Measurements from ENCODE around the gene TPCN2.
"Not testable (repeated sequence)": the region's sequence is repeated elsewhere in the genome, so short reads cannot be mapped to it uniquely, and the experiment has no call there.

TPCN2 gene

GRCh38 chr11:69140161-69140560 is 91.4 kb downstream of the TPCN2 start:
- H3K27me3 ChIP-seq (replicated peaks in 2 of 5; ENCODE audit: control insufficient read depth in 4 of 5, insufficient read depth in 5 of 5, low read length in 4 of 5); H3K4me1 ChIP-seq (ENCODE audit: control extremely low read depth in 1 of 4, control insufficient read depth in 4 of 4, insufficient read depth in 4 of 4, low read length in 3 of 4); H3K4me3 ChIP-seq (ENCODE audit: control insufficient read depth in 1 of 7, extremely low read depth in 1 of 7, insufficient read depth in 4 of 7, low read depth in 2 of 7, low read length in 6 of 7); DNase-seq; H3K36me3 ChIP-seq (ENCODE audit: control insufficient read depth in 4 of 4, insufficient read depth in 4 of 4, low read length in 3 of 4); H3K9me3 ChIP-seq (ENCODE audit: control extremely low read depth in 1 of 5, control insufficient read depth in 4 of 5, insufficient read depth in 2 of 5, low read depth in 1 of 5, low read length in 4 of 5); H3K27ac ChIP-seq (ENCODE audit: insufficient read depth in 1 of 2, low read depth in 1 of 2, low read length in 2 of 2, poor library complexity in 1 of 2, severe bottlenecking in 2 of 2); POLR2A ChIA-PET; CTCF ChIA-PET: not testable (repeated sequence)
- 94% methylated on average over 2 of the region's 7 CpGs for WGBS (ENCODE audit: insufficient coverage)

- Histone ChIP-seq H3K4me3 (ENCODE audit: control insufficient read depth in 1 of 7, extremely low read depth in 1 of 7, insufficient read depth in 4 of 7, low read depth in 2 of 7, low read length in 6 of 7) (no peak overlapping the region), H3K27ac (ENCODE audit: insufficient read depth in 1 of 2, low read depth in 1 of 2, low read length in 2 of 2, poor library complexity in 1 of 2, severe bottlenecking in 2 of 2) (no peak overlapping the region), H3K27me3 (replicated peaks in 2 of 5; ENCODE audit: control insufficient read depth in 4 of 5, insufficient read depth in 5 of 5, low read length in 4 of 5) (no peaks in the 10 kb centered on the region), H3K4me1 (ENCODE audit: control extremely low read depth in 1 of 4, control insufficient read depth in 4 of 4, insufficient read depth in 4 of 4, low read length in 3 of 4) (no peaks in the 10 kb centered on the region), H3K9me3 (ENCODE audit: control extremely low read depth in 1 of 5, control insufficient read depth in 4 of 5, insufficient read depth in 2 of 5, low read depth in 1 of 5, low read length in 4 of 5) (peaks cover 0 to 6% (median 3%) of the 10 kb centered on the region in 5 experiments), H3K36me3 (ENCODE audit: control insufficient read depth in 4 of 4, insufficient read depth in 4 of 4, low read length in 3 of 4) (no peaks in the 10 kb centered on the region)
- CTCF ChIA-PET: no interaction called here
- 93% methylated on average over 5 of the region's 5 CpGs for WGBS (ENCODE audit: insufficient coverage)
- POLR2A ChIA-PET: no interaction called here
- DNase-seq: no peak
Measured at GRCh38 chr11:69140635-69141034, 91.9 kb downstream of the TPCN2 start.

- H3K9me3 ChIP-seq (ENCODE audit: control extremely low read depth in 1 of 5, control insufficient read depth in 4 of 5, insufficient read depth in 2 of 5, low read depth in 1 of 5, low read length in 4 of 5): peaks cover 3 to 16% (median 7%) of the 10 kb centered on the region in 5 experiments
- no peaks in the 10 kb centered on the region for H3K36me3 ChIP-seq (ENCODE audit: control insufficient read depth in 4 of 4, insufficient read depth in 4 of 4, low read length in 3 of 4)
- no peaks in the 10 kb centered on the region for H3K4me1 ChIP-seq (ENCODE audit: control extremely low read depth in 1 of 4, control insufficient read depth in 4 of 4, insufficient read depth in 4 of 4, low read length in 3 of 4)
- peak; percentile 14 to 85 (median 82) for DNase-seq
- no peak overlapping the region for H3K27ac ChIP-seq (ENCODE audit: insufficient read depth in 1 of 2, low read depth in 1 of 2, low read length in 2 of 2, poor library complexity in 1 of 2, severe bottlenecking in 2 of 2)
- CTCF ChIA-PET: no interaction called here
- WGBS (ENCODE audit: insufficient coverage): 29% methylated on average over 4 of the region's 8 CpGs
- H3K27me3 ChIP-seq (replicated peaks in 2 of 5; ENCODE audit: control insufficient read depth in 4 of 5, insufficient read depth in 5 of 5, low read length in 4 of 5): no peaks in the 10 kb centered on the region
- no peak overlapping the region for H3K4me3 ChIP-seq (ENCODE audit: control insufficient read depth in 1 of 7, extremely low read depth in 1 of 7, insufficient read depth in 4 of 7, low read depth in 2 of 7, low read length in 6 of 7)
- POLR2A ChIA-PET: no interaction called here
Measured at GRCh38 chr11:69141742-69142141, 93.0 kb downstream of the TPCN2 start.

- peak in 2 of 3 donors; percentile 15 to 20 for DNase-seq
- H3K27me3 ChIP-seq (replicated peaks in 2 of 5; ENCODE audit: control insufficient read depth in 4 of 5, insufficient read depth in 5 of 5, low read length in 4 of 5): no peaks in the 10 kb centered on the region
- WGBS (ENCODE audit: insufficient coverage): 100% methylated on average over 1 of the region's 2 CpGs
- H3K27ac ChIP-seq (ENCODE audit: insufficient read depth in 1 of 2, low read depth in 1 of 2, low read length in 2 of 2, poor library complexity in 1 of 2, severe bottlenecking in 2 of 2): no peak overlapping the region
- H3K4me3 ChIP-seq (ENCODE audit: control insufficient read depth in 1 of 7, extremely low read depth in 1 of 7, insufficient read depth in 4 of 7, low read depth in 2 of 7, low read length in 6 of 7): no peak overlapping the region
- ChIA-PET CTCF (interaction anchor here (0.5 kb wide), 1 partner anchor 116 kb away, joined by 3 read pairs; no protein-coding TSS in a partner anchor), POLR2A (no interaction called here)
- no peaks in the 10 kb centered on the region for H3K4me1 ChIP-seq (ENCODE audit: control extremely low read depth in 1 of 4, control insufficient read depth in 4 of 4, insufficient read depth in 4 of 4, low read length in 3 of 4)
- no peaks in the 10 kb centered on the region for H3K36me3 ChIP-seq (ENCODE audit: control insufficient read depth in 4 of 4, insufficient read depth in 4 of 4, low read length in 3 of 4)
- H3K9me3 ChIP-seq (ENCODE audit: control extremely low read depth in 1 of 5, control insufficient read depth in 4 of 5, insufficient read depth in 2 of 5, low read depth in 1 of 5, low read length in 4 of 5): peaks cover 3 to 23% (median 13%) of the 10 kb centered on the region in 5 experiments
Measured at GRCh38 chr11:69142895-69143294, 94.2 kb downstream of the TPCN2 start.

- POLR2A ChIA-PET: no interaction called here
- Histone ChIP-seq H3K27me3 (replicated peaks in 2 of 5; ENCODE audit: control insufficient read depth in 4 of 5, insufficient read depth in 5 of 5, low read length in 4 of 5) (no peaks in the 10 kb centered on the region), H3K27ac (ENCODE audit: insufficient read depth in 1 of 2, low read depth in 1 of 2, low read length in 2 of 2, poor library complexity in 1 of 2, severe bottlenecking in 2 of 2) (no peak overlapping the region), H3K9me3 (ENCODE audit: control extremely low read depth in 1 of 5, control insufficient read depth in 4 of 5, insufficient read depth in 2 of 5, low read depth in 1 of 5, low read length in 4 of 5) (peaks cover 3 to 23% (median 16%) of the 10 kb centered on the region in 5 experiments), H3K4me1 (ENCODE audit: control extremely low read depth in 1 of 4, control insufficient read depth in 4 of 4, insufficient read depth in 4 of 4, low read length in 3 of 4) (no peaks in the 10 kb centered on the region), H3K36me3 (ENCODE audit: control insufficient read depth in 4 of 4, insufficient read depth in 4 of 4, low read length in 3 of 4) (no peaks in the 10 kb centered on the region), H3K4me3 (ENCODE audit: control insufficient read depth in 1 of 7, extremely low read depth in 1 of 7, insufficient read depth in 4 of 7, low read depth in 2 of 7, low read length in 6 of 7) (no peak overlapping the region)
- CTCF ChIA-PET: interaction anchor here (1.6 kb wide), 1 partner anchor 13 kb away, joined by 4 read pairs; no protein-coding TSS in a partner anchor
- no peak for DNase-seq
- WGBS (ENCODE audit: insufficient coverage): 89% methylated on average over 6 of the region's 7 CpGs
Measured at GRCh38 chr11:69144316-69145049, 95.8 kb downstream of the TPCN2 start.

- H3K27ac ChIP-seq (ENCODE audit: insufficient read depth in 1 of 2, low read depth in 1 of 2, low read length in 2 of 2, poor library complexity in 1 of 2, severe bottlenecking in 2 of 2): no peak overlapping the region
- DNase-seq: no peak
- H3K4me1 ChIP-seq (ENCODE audit: control extremely low read depth in 1 of 4, control insufficient read depth in 4 of 4, insufficient read depth in 4 of 4, low read length in 3 of 4): no peaks in the 10 kb centered on the region
- 90% methylated on average over 2 of the region's 4 CpGs for WGBS (ENCODE audit: insufficient coverage)
- ChIA-PET POLR2A (no interaction called here), CTCF (interaction anchor here (0.7 to 1.6 kb wide), 3 partner anchors 13 to 483 kb away, joined by 3 to 4 read pairs (median 3); no protein-coding TSS in a partner anchor)
- H3K4me3 ChIP-seq (ENCODE audit: control insufficient read depth in 1 of 7, extremely low read depth in 1 of 7, insufficient read depth in 4 of 7, low read depth in 2 of 7, low read length in 6 of 7): no peak overlapping the region
- no peaks in the 10 kb centered on the region for H3K27me3 ChIP-seq (replicated peaks in 2 of 5; ENCODE audit: control insufficient read depth in 4 of 5, insufficient read depth in 5 of 5, low read length in 4 of 5)
- H3K9me3 ChIP-seq (ENCODE audit: control extremely low read depth in 1 of 5, control insufficient read depth in 4 of 5, insufficient read depth in 2 of 5, low read depth in 1 of 5, low read length in 4 of 5): peaks cover 3 to 23% (median 16%) of the 10 kb centered on the region in 5 experiments
- no peaks in the 10 kb centered on the region for H3K36me3 ChIP-seq (ENCODE audit: control insufficient read depth in 4 of 4, insufficient read depth in 4 of 4, low read length in 3 of 4)
Measured at GRCh38 chr11:69145050-69145380, 96.3 kb downstream of the TPCN2 start.

GRCh38 chr11:69148377-69148762 is 99.6 kb downstream of the TPCN2 start:
- Histone ChIP-seq H3K36me3 (ENCODE audit: control insufficient read depth in 4 of 4, insufficient read depth in 4 of 4, low read length in 3 of 4) (no peaks in the 10 kb centered on the region), H3K4me1 (ENCODE audit: control extremely low read depth in 1 of 4, control insufficient read depth in 4 of 4, insufficient read depth in 4 of 4, low read length in 3 of 4) (no peaks in the 10 kb centered on the region), H3K27me3 (replicated peaks in 2 of 5; ENCODE audit: control insufficient read depth in 4 of 5, insufficient read depth in 5 of 5, low read length in 4 of 5) (no peaks in the 10 kb centered on the region), H3K27ac (ENCODE audit: insufficient read depth in 1 of 2, low read depth in 1 of 2, low read length in 2 of 2, poor library complexity in 1 of 2, severe bottlenecking in 2 of 2) (no peak overlapping the region), H3K4me3 (ENCODE audit: control insufficient read depth in 1 of 7, extremely low read depth in 1 of 7, insufficient read depth in 4 of 7, low read depth in 2 of 7, low read length in 6 of 7) (no peak overlapping the region), H3K9me3 (ENCODE audit: control extremely low read depth in 1 of 5, control insufficient read depth in 4 of 5, insufficient read depth in 2 of 5, low read depth in 1 of 5, low read length in 4 of 5) (peaks cover 3 to 25% (median 15%) of the 10 kb centered on the region in 5 experiments)
- ChIA-PET CTCF (no interaction called here), POLR2A (no interaction called here)
- no peak for DNase-seq
- WGBS (ENCODE audit: insufficient coverage): over 99% methylated on average over 13 of the region's 13 CpGs
